NOMO-1 treated with DMSO at 0.1 percent for 48 hours (cell line): Measurements from ENCODE around the gene TMEM117.
A peak's percentile ranks its signal among the peaks of the same experiment; 100 is the strongest.

Experiments used
- DNase-seq: peaks from one replicate; lab custom pipeline; 2025; ENCODE audit not compliant: unreplicated experiment; lab: John Stamatoyannopoulos, UW

TMEM117 gene

GRCh38 chr12:43957732-43958372 lies 122.0 kb downstream of the TMEM117 start:
- peak; percentile 82 for DNase-seq

DNA sequence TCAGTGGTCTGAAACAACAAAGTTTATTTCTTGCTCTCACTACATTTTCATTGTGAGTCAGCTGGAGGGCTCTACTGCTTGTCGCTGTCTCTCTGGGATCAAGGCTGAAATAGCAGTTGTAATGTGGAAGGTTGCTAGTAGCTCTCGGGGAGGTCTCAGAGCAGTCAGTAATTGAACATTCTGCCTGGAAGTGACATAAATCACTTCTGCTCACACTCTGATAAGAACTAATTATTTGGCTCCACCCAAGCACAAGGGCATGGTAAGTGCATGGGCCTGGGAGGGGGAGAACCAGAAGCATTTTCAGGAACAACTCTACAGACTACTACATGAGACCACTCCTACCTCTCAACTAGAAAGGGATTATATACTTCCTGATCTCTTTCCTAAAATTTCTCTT lies 128.2 kb downstream of the TMEM117 start:
- no peak for DNase-seq

- DNase-seq, result no peak
Measured at GRCh38 chr12:43964961-43965360, 129.1 kb downstream of the TMEM117 start.

DNA sequence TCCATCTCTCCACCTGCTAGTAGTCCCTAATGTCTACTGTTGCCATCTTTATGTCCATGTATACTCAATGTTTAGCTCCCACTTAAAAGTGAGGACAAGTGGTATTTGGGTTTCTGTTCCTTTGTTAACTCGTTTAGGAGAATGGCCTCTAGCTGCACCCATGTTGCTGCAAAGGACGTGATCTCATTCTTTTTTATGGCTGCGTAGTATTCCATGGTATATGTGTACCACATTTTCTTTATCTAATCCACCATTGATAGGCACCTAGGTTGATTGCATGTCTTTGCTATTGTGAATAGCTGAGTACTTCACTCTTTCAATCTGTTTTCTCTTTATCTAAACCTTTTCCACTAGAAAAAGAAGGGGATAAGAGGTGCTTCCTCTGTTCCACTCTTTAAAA lies 130.0 kb downstream of the TMEM117 start:
- DNase-seq, result no peak

- no peak for DNase-seq
Measured at GRCh38 chr12:43968736-43969135, 132.9 kb downstream of the TMEM117 start.

- DNase-seq, result no peak
Measured at GRCh38 chr12:43969882-43970281, 134.0 kb downstream of the TMEM117 start.

DNA sequence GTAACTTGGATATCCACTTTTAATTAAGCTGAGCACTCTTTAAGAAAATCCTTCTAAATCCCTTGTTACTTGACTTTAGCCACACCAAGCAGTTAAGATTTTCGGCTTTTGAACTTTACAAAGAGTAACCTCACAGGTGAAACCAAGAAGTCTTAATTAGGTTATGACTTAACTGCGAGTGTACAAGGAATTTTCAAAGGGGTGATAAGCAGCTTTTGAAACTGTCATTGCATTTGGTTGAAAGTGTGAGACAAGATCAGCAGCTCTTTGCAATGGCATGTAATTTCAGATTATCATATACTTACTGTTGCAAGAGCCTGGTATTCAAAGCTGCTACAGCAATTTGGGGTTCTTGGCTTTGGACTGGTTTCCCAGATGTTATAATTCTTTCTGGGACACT lies 137.5 kb downstream of the TMEM117 start:
- DNase-seq, result no peak

DNA sequence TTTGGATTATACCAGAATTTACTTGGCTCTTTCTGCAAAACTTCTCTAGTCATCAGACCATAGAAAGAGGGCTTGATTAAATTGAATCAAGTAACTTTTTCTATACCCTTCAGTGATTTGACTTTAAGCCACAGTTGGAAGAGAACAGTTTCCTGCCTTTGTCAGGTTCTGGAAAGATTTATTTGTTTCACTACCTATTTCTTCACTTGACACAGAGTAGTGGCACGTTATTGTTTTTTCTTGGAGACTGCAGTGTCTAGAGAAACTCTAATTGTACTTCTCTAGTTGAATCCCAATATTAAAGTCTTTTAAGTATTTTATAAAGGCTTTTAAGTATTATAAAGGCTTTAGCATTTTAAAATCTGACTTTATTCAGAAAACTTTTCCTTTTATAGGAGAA lies 138.1 kb downstream of the TMEM117 start:
- peak; percentile 62 for DNase-seq

- DNase-seq, result peak; percentile 7
Measured at GRCh38 chr12:43976027-43976426, 140.1 kb downstream of the TMEM117 start.

DNA sequence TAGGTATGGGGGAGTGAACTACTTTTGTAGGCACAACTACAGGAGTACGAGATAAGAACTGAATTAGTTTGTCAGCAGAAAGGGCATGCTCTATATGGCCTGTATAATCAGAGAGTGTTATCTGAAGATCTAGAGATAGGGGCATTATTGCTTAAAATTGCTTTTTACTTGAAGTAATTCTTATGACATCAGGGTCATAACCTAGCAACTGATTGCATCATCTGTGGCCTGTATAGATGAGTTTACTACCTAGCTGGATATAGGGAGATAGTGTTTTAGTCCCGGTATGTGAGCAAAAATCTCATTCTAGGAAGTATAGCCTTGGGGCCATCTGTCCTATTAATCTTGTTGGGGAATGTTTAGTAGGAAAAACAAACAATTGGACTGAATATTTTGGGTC lies 142.7 kb downstream of the TMEM117 start:
- no peak for DNase-seq

GRCh38 chr12:43979450-43979849 lies 143.6 kb downstream of the TMEM117 start:
- DNase-seq, result no peak

DNA sequence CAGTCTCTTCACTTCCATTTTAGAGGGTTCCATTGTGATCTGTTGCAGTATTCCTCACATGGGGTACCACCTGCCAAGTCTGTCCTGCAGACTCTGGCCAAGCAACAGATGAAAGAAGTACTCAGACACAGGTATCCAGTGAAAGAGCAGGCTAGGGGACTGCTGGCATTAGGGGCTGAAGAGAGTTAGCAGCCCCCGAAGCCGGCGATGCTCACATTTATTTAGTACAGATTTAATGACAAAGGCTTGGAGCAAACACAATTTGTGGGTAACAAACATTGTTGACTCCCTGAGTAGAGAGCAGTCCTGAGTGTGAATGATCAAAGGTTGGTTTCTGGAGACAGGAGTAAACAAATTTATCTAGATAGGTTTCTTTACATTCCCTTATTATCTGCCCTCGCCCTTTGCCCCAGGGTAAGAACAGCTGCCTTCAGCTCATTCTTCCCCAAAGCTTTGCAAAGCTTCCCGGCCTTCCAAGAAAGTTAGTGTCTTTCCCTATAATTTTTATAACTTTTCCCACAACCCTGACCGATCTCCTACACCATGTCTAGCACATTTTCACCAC lies 144.8 kb downstream of the TMEM117 start:
- no peak for DNase-seq

- DNase-seq, result no peak
Measured at GRCh38 chr12:43981726-43982125, 145.8 kb downstream of the TMEM117 start.

DNA sequence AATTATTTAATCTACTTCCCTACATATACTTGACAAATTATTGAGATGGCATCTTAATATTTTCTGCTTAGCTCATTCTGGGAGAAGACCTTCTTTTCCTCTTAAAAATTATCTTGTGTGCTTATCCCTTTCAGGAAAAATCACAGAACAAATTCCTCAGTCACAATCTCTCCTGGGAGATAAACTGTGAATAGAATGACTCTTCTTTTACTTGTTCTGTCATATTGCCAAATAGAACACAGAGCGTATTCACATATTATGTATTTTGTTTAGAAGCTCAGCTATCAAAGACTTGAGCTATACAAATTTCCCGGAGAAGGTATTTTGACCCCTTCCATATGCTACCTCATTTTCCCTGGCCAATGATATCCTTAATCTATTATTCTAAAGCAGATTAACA lies 146.7 kb downstream of the TMEM117 start:
- DNase-seq, result no peak

- DNase-seq, result peak; percentile 56
Measured at GRCh38 chr12:43988838-43989560, 153.1 kb downstream of the TMEM117 start.

GRCh38 chr12:43992856-43993255 lies 157.0 kb downstream of the TMEM117 start:
- DNase-seq, result no peak

GRCh38 chr12:44000309-44000952 lies 164.6 kb downstream of the TMEM117 start:
- peak; percentile 25 for DNase-seq

DNA sequence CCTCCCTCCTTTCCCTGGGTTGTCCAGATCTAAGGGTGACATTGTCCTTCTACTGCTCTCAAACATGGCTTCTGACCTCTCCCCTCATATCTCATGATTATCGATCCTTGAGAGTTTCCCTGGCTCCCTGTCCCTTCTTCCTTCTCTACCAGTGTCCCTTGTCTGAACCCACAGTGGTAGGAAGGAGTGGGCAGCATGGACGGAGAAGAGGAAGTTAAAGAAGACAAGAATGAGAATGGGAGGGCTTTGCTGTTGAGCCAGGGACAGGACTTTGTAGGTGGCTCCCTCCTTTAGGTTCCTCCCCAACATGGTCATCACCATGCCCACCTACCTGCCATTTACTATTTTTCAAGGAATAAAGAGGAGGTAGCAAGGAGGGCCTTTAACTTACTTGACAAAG lies 166.7 kb downstream of the TMEM117 start:
- no peak for DNase-seq

- no peak for DNase-seq
Measured at GRCh38 chr12:44003721-44004120, 167.8 kb downstream of the TMEM117 start.

GRCh38 chr12:44015333-44015941 lies 179.6 kb downstream of the TMEM117 start:
- peak; percentile 25 for DNase-seq

DNA sequence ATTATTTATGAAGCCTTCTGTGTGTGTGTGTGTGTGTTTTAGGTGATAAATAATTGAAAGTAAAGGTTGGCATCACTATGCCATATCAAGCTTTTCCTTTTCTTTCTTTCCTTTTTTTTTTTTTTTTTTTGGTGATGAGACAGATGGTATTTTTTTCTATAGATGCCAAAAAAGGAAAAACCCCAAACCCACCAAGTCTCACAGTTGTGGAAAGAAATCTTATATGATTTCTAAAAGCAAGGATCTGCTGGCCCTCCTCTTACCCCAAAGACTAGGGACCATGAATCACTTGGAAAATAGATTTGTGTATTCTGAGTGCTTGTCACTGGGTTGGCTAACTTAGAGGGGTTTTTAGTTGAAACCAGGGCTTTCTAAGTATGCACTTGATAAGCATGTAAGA lies 181.3 kb downstream of the TMEM117 start:
- DNase-seq, result no peak

DNA sequence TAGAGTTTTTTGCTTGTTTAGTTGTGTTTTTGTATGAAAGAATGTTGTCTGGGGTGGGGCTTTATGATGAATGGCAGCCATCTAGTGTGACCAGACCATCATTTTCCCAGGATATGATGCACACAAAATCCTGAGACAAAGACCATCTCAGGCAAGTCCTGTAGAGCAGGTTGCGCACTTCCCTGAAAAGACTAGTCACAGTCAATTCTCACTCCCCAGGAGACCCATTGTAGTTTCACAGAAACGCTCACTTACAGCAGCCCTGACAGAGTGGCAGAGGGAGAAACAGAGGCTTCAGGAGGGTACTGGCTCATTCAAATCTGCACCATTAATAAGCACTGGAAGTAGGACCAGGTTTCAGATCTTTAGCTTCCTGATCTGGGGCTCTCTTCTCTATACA lies 183.2 kb downstream of the TMEM117 start:
- no peak for DNase-seq
